NCI-H146 (cell line): ENCODE results near the gene ACSL3.
"Not testable (repeated sequence)": the region's sequence is repeated elsewhere in the genome, so short reads cannot be mapped to it uniquely, and the experiment has no call there.

ENCODE experiments used
- DNase-seq: peaks from one replicate; lab custom pipeline; 2025; lab: John Stamatoyannopoulos, UW

ACSL3 gene

GRCh38 chr2:222860740-222861410 lies at the start of gene ACSL3:
Gene ACSL3 (plus strand): TSS chr2:222861036. CDS start chr2:222908773, 47,737 bp downstream.
- peak; percentile 93 for DNase-seq

- no peak for DNase-seq
Measured at GRCh38 chr2:222811828-222812227, 49.0 kb upstream of the ACSL3 start.

- no peak for DNase-seq
Measured at GRCh38 chr2:222813177-222813843, 47.5 kb upstream of the ACSL3 start.

GRCh38 chr2:222819722-222820333 lies 41.0 kb upstream of the ACSL3 start:
- no peak for DNase-seq

GRCh38 chr2:222823183-222823930 lies 37.5 kb upstream of the ACSL3 start:
- DNase-seq, result no peak

- no peak for DNase-seq
Measured at GRCh38 chr2:222825031-222825430, 35.8 kb upstream of the ACSL3 start.

- no peak for DNase-seq
Measured at GRCh38 chr2:222827417-222827816, 33.4 kb upstream of the ACSL3 start.

GRCh38 chr2:222828572-222828971 lies 32.3 kb upstream of the ACSL3 start:
- no peak for DNase-seq

- DNase-seq, result no peak
Measured at GRCh38 chr2:222830164-222830563, 30.7 kb upstream of the ACSL3 start.

GRCh38 chr2:222833410-222833809 lies 27.4 kb upstream of the ACSL3 start:
- DNase-seq, result no peak

- no peak for DNase-seq
Measured at GRCh38 chr2:222835143-222835822, 25.6 kb upstream of the ACSL3 start.

- DNase-seq, result no peak
Measured at GRCh38 chr2:222835823-222836151, 25.0 kb upstream of the ACSL3 start.

- no peak for DNase-seq
Measured at GRCh38 chr2:222837643-222838056, 23.2 kb upstream of the ACSL3 start.

GRCh38 chr2:222840060-222840802 lies 20.6 kb upstream of the ACSL3 start:
- no peak for DNase-seq

- DNase-seq, result peak; percentile 5
Measured at GRCh38 chr2:222842491-222843174, 18.2 kb upstream of the ACSL3 start.

GRCh38 chr2:222844323-222844722 lies 16.5 kb upstream of the ACSL3 start:
- DNase-seq, result no peak

- DNase-seq, result not testable (repeated sequence)
Measured at GRCh38 chr2:222845314-222845713, 15.5 kb upstream of the ACSL3 start.

- DNase-seq, result no peak
Measured at GRCh38 chr2:222846003-222846402, 14.8 kb upstream of the ACSL3 start.

- not testable (repeated sequence) for DNase-seq
Measured at GRCh38 chr2:222848031-222848430, 12.8 kb upstream of the ACSL3 start.

GRCh38 chr2:222848862-222849261 lies 12.0 kb upstream of the ACSL3 start:
- no peak for DNase-seq
